T-helper 1 cell treated with Interleukin-12 subunit alpha and Interleukin-12 subunit beta and Interleukin-4 antibody, amounts not matched to agents 30 ng/mL and 1 ng/mL, for 36 hours (primary cell): ENCODE results near the gene CHL1. TPM values are rescaled to one million over a fixed set of nuclear protein-coding genes. Genes with fewer than 3 reads are reported as not detected.

Experiments used
- intact Hi-C: fragments of 100-400 bp; cut with micrococcal nuclease; formaldehyde crosslinking; loops from one replicate; pipeline ENCODE4 v1.15.1; 2024
- total RNA-seq: library from RNA; stranded (reverse); gene quantifications from 2 replicates; pipeline ENCODE4 v1.2.3, GENCODE V29; 2022

CHL1 gene, protein sequence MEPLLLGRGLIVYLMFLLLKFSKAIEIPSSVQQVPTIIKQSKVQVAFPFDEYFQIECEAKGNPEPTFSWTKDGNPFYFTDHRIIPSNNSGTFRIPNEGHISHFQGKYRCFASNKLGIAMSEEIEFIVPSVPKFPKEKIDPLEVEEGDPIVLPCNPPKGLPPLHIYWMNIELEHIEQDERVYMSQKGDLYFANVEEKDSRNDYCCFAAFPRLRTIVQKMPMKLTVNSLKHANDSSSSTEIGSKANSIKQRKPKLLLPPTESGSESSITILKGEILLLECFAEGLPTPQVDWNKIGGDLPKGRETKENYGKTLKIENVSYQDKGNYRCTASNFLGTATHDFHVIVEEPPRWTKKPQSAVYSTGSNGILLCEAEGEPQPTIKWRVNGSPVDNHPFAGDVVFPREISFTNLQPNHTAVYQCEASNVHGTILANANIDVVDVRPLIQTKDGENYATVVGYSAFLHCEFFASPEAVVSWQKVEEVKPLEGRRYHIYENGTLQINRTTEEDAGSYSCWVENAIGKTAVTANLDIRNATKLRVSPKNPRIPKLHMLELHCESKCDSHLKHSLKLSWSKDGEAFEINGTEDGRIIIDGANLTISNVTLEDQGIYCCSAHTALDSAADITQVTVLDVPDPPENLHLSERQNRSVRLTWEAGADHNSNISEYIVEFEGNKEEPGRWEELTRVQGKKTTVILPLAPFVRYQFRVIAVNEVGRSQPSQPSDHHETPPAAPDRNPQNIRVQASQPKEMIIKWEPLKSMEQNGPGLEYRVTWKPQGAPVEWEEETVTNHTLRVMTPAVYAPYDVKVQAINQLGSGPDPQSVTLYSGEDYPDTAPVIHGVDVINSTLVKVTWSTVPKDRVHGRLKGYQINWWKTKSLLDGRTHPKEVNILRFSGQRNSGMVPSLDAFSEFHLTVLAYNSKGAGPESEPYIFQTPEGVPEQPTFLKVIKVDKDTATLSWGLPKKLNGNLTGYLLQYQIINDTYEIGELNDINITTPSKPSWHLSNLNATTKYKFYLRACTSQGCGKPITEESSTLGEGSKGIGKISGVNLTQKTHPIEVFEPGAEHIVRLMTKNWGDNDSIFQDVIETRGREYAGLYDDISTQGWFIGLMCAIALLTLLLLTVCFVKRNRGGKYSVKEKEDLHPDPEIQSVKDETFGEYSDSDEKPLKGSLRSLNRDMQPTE (N-terminal part only)
- total RNA-seq = not detected in 2 replicates

DNA sequence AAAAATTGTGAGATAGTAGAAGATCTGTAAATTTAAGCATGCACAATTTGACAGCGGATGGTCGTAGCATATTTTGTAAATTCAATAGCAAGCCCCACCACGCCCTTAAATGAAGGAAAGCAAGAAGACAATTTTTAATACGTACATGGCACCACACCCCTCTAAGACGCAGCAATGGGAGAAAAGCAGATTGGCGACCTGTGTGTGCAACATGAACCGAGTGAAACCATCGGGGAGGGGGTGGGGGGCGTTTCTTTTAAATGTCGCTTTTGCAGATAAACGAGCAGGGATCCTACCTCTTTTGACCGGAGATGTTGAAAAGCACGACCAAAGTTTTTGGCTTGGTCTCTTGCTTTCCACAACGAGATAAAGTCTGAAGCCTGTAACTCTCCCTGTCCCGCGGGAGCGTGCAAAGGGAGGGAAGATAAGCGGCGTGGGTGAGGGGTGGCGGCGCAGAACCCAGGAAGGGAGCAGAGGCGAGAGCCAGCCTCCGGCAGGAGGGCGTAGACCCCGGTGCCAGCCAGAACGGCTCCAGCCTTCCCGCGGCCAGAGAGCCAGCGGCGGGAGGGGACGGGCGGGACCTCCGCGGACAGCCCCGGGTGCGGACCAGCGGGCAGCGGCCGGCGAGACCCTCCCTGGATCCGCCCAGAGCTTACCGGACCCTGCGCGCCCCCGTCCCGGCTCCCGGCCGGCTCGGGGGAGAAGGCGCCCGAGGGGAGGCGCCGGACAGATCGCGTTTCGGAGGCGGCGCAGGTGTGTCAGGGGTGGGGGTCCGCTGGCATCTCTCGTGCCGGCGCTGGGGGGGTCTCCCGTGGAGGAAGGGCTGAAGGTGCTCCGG lies at the start of gene CHL1:
CHL1 (plus strand) TSS at position 453 of the 838 bp plus-strand sequence. CDS start 123,014 bp downstream, outside the sequence.
- intact Hi-C loops = no loop called here

GRCh38 chr3:151614-152189 lies 44.9 kb upstream of the CHL1 start:
- intact Hi-C loops = no loop called here

DNA sequence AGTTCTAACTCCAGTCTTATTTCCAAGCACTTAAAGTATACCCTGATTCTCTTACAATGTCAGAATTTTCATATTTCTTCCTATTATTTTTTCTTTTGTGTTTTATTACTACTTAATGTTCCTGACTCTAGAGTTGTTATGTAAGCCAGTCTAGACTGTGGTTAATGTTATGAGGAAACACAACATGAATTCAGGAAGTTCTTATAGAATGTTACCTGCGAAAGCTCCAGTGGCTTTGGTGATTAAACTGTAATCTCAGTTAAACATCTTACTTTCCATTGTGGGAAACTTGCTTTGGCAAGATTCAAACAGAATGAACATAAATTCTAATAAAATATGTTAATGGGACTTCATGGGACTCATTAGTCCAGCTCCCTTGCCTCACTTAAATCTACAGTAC lies 36.6 kb upstream of the CHL1 start:
- intact Hi-C loops = no loop called here

DNA sequence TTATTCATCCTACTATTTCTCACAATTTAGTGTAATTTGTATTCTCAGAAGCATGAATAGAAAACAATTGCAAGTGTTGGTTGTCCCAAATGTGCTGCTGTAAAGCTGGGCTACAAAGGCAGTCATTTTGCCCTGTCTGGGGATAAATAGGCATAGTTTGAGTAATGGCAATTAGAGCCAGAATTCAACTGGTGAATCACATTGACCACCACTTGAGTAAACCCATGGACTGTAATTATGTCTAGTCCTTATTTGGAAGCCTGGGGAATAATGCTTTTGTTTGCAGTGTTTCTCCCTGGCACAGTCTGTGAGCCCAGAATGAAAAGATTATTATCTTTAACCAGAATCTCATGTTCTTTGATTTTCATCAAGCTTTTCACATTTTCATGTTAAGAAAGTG lies 30.5 kb upstream of the CHL1 start:
- intact Hi-C loops = no loop called here

DNA sequence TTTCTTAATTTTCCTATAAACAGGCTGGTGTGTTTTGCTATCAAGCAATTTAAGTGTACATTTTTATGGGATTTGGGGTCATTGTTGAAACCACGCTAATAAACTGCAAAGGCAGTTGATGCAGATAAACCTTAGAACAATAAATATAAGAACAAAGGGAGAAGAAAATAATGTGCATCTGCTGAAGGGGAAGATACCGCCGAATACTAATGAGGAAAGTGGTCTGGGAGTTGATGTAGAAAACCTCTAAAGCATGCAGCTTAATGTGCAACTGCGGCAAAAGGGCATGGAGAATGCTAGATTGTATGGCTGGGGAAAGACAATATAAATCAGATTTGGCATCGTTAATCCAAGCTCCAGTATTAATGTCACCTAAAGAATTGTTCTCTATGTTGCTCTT lies 29.8 kb upstream of the CHL1 start:
- intact Hi-C loops = no loop called here

DNA sequence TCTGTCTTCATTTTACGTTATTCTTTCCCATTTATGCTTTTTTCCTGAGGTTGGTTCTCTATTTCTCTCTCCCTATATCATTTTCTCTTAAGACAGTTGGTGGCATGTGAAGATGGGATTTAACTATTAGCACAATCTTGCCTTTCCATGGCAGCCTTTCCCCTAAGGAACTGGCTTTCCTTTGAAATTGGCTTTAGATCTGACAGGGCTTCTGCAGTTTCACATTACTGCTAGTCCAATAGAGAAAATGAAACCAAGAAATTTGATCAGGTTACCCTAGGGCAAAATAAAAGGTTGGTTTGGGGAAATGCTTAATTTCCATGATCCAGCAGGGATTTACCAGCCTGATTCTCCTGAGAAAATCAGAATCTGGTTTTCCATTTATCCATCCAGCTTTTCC lies 22.7 kb upstream of the CHL1 start:
- intact Hi-C loops = no loop called here

DNA sequence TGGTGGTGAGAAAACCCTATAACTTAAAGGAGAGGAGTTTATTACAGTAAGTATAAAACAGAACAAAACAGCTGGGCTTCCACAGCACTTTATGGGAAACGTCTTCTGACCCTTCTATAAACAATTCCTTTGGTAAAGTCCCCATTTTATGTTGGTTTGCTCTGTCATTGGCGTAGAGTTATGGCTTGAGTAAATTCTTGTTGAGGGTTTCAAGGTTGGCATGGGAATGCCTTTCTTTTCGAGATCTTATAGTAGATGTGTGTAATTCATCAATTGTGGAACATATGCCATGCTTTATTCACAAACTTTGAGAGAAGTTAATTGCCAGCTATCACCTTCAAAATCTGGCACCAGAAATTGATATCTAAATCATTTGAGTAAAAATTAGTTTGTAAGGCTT lies 11.6 kb upstream of the CHL1 start:
- intact Hi-C loops = loop anchor here (1.0 kb wide), 1 partner anchor 8 kb away; no protein-coding TSS in a partner anchor

GRCh38 chr3:192215-192929 lies 4.2 kb upstream of the CHL1 start:
- intact Hi-C loops = no loop called here

- intact Hi-C loops = no loop called here
Measured at GRCh38 chr3:194001-194400, 2.6 kb upstream of the CHL1 start.

GRCh38 chr3:194421-194820 lies 2.1 kb upstream of the CHL1 start:
- intact Hi-C loops = no loop called here

DNA sequence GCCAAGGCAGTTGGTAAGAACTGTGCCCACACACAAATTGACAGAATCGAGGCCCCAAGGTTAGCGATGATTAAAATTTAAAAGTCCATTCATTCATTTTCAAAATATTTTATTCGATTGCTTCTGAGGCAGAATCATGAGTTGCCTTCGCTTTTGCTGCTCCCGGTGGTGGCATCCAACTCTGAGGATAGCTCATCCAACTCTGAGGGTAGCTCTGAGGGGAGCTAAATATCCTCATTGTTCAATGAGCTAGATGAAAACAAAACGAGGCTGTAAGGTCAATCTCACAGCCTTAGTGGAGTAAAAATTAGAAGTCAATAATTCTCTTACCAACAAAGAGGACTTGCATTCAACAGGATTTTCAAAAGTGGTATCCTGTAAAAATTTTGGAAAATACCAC lies 897 bp upstream of the CHL1 start:
- intact Hi-C loops = no loop called here

DNA sequence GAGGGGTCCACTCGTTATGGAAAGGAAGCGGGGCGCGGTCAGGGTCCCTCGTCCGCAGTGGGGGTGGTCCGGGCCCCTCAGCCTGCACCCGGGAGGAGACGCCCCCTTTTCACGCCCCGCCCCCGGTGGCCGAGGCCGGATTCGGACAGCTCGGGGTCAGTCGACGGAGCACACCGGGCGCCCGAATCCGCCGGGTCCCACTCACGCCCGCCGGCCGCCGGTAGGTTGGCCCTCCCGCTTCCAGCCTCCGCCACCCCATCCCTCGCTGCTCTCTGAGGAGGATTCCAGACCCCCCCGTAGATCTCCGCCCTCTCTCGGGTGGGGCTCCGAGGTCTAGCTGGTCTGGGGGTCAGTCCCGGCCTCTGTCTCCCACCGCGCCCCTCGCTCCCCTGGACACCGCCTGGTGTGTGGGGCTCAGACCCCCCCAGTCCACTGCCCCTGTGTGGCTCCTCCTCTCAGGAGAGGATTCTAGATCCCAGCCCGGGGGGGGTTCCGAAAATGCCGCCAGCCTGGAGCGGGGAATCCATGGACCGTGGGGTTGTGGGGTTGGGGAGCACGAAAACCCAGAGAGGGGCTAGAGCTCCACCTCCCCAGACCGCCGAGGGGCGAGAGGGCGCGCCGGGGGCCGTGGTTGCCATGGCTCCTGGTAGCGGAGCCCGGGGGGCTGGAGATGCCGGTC lies 725 bp downstream of the CHL1 start:
- intact Hi-C loops = no loop called here

GRCh38 chr3:197828-198491 lies 1.4 kb downstream of the CHL1 start:
- intact Hi-C loops = no loop called here

- intact Hi-C loops = no loop called here
Measured at GRCh38 chr3:199835-200234, 3.3 kb downstream of the CHL1 start.

- intact Hi-C loops = no loop called here
Measured at GRCh38 chr3:200758-201325, 4.3 kb downstream of the CHL1 start.

DNA sequence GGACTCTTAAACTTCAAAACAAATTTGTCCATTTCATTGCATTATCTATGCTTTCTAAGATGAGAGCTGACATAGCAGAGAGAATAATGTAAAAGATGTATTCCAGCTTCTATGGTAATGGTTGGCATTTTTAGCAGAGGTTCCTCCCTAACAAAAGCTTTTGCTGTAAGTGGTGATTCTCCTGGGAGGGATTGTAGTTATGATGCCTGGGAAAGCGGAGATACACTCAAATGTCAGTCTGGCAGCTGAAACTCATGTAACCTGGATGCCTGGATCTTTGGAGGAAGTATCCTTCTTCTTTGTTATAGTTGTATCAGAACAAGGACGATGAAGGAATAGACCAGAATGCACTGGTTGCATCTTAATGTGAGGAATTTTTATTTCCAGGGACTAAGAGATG lies 7.5 kb downstream of the CHL1 start:
- intact Hi-C loops = no loop called here

DNA sequence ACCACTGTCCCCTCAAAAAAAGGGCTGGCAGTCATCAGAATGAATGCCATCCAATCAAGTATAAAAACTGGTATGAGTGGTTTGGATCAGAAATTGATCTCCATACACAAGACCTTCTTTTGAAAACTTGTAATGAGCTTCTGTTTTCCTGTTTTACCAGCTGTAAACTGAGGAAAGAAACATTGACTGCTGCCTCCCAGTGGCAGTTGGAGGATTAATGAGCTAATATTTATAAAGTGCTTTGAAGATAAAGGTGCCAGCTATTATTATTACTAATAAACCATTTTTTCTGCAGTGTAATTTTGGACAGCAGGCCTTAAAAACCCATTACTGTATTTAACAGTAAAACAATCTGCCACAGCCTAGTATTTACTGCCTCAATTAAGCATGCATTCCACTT lies 11.4 kb downstream of the CHL1 start:
- intact Hi-C loops = no loop called here

DNA sequence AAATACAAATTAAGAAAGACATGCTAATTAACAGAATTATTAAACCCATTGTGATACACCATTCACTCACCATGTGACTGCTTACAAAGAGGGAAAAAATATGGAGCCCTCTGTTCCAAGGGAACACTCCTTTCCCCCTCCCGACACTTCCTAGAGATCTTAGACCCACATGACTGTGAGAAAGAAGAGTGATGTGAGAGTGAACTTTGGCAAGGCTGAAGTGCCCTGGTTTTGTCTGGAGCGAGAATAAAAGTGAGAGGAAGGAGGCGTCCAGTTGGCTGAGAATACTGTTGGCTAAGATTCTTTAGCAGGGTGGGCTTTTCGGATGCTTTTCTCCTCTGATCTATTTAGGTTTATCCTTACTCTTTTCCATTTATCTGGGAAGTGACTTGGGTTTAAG lies 14.1 kb downstream of the CHL1 start:
- intact Hi-C loops = no loop called here
